Measurements from ENCODE around the gene ZNF536.

Gene ZNF536

GRCh38 chr19:30519607-30520205, 147.5 kb downstream of the ZNF536 start:
- no peak overlapping the region for H3K4me3 ChIP-seq (ENCODE audit: low read depth, low read length)

- no peak overlapping the region for H3K4me3 ChIP-seq (ENCODE audit: low read depth, low read length)
These were observed 148.7 kb downstream of the ZNF536 start for GRCh38 chr19:30520735-30521479.

- no peak overlapping the region for H3K4me3 ChIP-seq (ENCODE audit: low read depth, low read length)
These were observed 149.8 kb downstream of the ZNF536 start for GRCh38 chr19:30521937-30522336.

GRCh38 chr19:30522341-30522740, 150.2 kb downstream of the ZNF536 start:
- no peak overlapping the region for H3K4me3 ChIP-seq (ENCODE audit: low read depth, low read length)

- no peak overlapping the region for H3K4me3 ChIP-seq (ENCODE audit: low read depth, low read length)
These were observed 151.6 kb downstream of the ZNF536 start for GRCh38 chr19:30523791-30524190.

GRCh38 chr19:30525383-30525782, 153.2 kb downstream of the ZNF536 start:
- H3K4me3 ChIP-seq (ENCODE audit: low read depth, low read length): no peak overlapping the region

- no peak overlapping the region for H3K4me3 ChIP-seq (ENCODE audit: low read depth, low read length)
These were observed 156.7 kb downstream of the ZNF536 start for GRCh38 chr19:30528919-30529318.

GRCh38 chr19:30529876-30530275, 157.7 kb downstream of the ZNF536 start:
- no peak overlapping the region for H3K4me3 ChIP-seq (ENCODE audit: low read depth, low read length)

GRCh38 chr19:30530751-30531150, 158.6 kb downstream of the ZNF536 start:
- no peak overlapping the region for H3K4me3 ChIP-seq (ENCODE audit: low read depth, low read length)

- H3K4me3 ChIP-seq (ENCODE audit: low read depth, low read length): no peak overlapping the region
These were observed 162.8 kb downstream of the ZNF536 start for GRCh38 chr19:30535011-30535410.

- no peak overlapping the region for H3K4me3 ChIP-seq (ENCODE audit: low read depth, low read length)
These were observed 164.8 kb downstream of the ZNF536 start for GRCh38 chr19:30536975-30537374.

- no peak overlapping the region for H3K4me3 ChIP-seq (ENCODE audit: low read depth, low read length)
These were observed 167.1 kb downstream of the ZNF536 start for GRCh38 chr19:30539315-30539714.

GRCh38 chr19:30539981-30540380, 167.8 kb downstream of the ZNF536 start:
- H3K4me3 ChIP-seq (ENCODE audit: low read depth, low read length): no peak overlapping the region

- H3K4me3 ChIP-seq (ENCODE audit: low read depth, low read length): no peak overlapping the region
These were observed 168.6 kb downstream of the ZNF536 start for GRCh38 chr19:30540761-30541160.

- H3K4me3 ChIP-seq (ENCODE audit: low read depth, low read length): no peak overlapping the region
These were observed 169.4 kb downstream of the ZNF536 start for GRCh38 chr19:30541575-30541974.

- no peak overlapping the region for H3K4me3 ChIP-seq (ENCODE audit: low read depth, low read length)
These were observed 171.2 kb downstream of the ZNF536 start for GRCh38 chr19:30543243-30543945.

- no peak overlapping the region for H3K4me3 ChIP-seq (ENCODE audit: low read depth, low read length)
These were observed 173.6 kb downstream of the ZNF536 start for GRCh38 chr19:30545752-30546151.

- no peak overlapping the region for H3K4me3 ChIP-seq (ENCODE audit: low read depth, low read length)
These were observed 174.1 kb downstream of the ZNF536 start for GRCh38 chr19:30546332-30546731.

- no peak overlapping the region for H3K4me3 ChIP-seq (ENCODE audit: low read depth, low read length)
These were observed 175.1 kb downstream of the ZNF536 start for GRCh38 chr19:30547246-30547645.

- no peak overlapping the region for H3K4me3 ChIP-seq (ENCODE audit: low read depth, low read length)
These were observed 177.0 kb downstream of the ZNF536 start for GRCh38 chr19:30549151-30549550.

GRCh38 chr19:30551271-30551670, 179.1 kb downstream of the ZNF536 start:
- no peak overlapping the region for H3K4me3 ChIP-seq (ENCODE audit: low read depth, low read length)

- no peak overlapping the region for H3K4me3 ChIP-seq (ENCODE audit: low read depth, low read length)
These were observed 180.4 kb downstream of the ZNF536 start for GRCh38 chr19:30552593-30552992.

Measured in iPS-11a (cell line).